Heart right ventricle (tissue), 16 donors: ENCODE data around the gene PLEKHG4. TPM values are rescaled to one million over a fixed set of nuclear protein-coding genes. Genes with fewer than 3 reads are reported as not detected.

Source experiments
- ATAC-seq, 8 donors: fragments of 200-7000 bp; cut with Tn5 transposase; one replicate each; pipeline ENCODE4 v1.9.1; 2020; ENCODE audit warnings: mild to moderate bottlenecking in 8 of 8, moderate library complexity in 8 of 8, moderate number of reproducible peaks in 1 of 8
- DNase-seq, 2 donors: peaks; one replicate each; pipeline ENCODE4 v3.0.0-alpha.2; 2020
- H3K27ac ChIP-seq, 10 donors: fragments of 200-600 bp; sonication (generic) in 2 of 10; one replicate each; pipeline versions ENCODE4 v1.5.0 to v1.8.0; 2020 to 2022; ENCODE audit warnings: mild to moderate bottlenecking in 3 of 10
- H3K27me3 ChIP-seq, 7 donors: fragments of 200-600 bp; one replicate each; pipeline ENCODE4 v1.8.0; 2021 to 2022; ENCODE audit warnings: mild to moderate bottlenecking in 2 of 7
- H3K36me3 ChIP-seq, 9 donors: fragments of 200-600 bp; sonication (generic) in 1 of 9; one replicate each; pipeline versions ENCODE4 v1.5.0 to v1.8.0; 2020 to 2022; ENCODE audit warnings: mild to moderate bottlenecking in 2 of 9
- H3K4me1 ChIP-seq, 9 donors: fragments of 200-600 bp; sonication (generic) in 1 of 9; one replicate each; pipeline versions ENCODE4 v1.5.0 to v1.8.0; 2020 to 2022; ENCODE audit warnings: mild to moderate bottlenecking in 4 of 9
- H3K4me3 ChIP-seq, 10 donors: fragments of 200-600 bp; sonication (generic) in 2 of 10; one replicate each; pipeline versions ENCODE4 v1.5.0 to v1.8.0; 2020 to 2022; ENCODE audit warnings: mild to moderate bottlenecking in 7 of 10, moderate library complexity in 2 of 10
- H3K9me3 ChIP-seq, 11 donors: fragments of 200-600 bp in 10 of 11; sonication (generic) in 2 of 11; one replicate each; pipeline versions ENCODE4 v1.5.0 to v1.8.0; 2013 to 2022; ENCODE audit warnings: mild to moderate bottlenecking in 2 of 11, control low read depth in 1 of 11, moderate library complexity in 1 of 11
- CTCF ChIP-seq, 9 donors: fragments of 200-600 bp; sonication (generic) in 2 of 9; IDR thresholded peaks; one replicate each; pipeline versions ENCODE4 v1.5.0 to v1.8.0; 2021 to 2022; ENCODE audit warnings: antibody characterized with exemption in 9 of 9, mild to moderate bottlenecking in 5 of 9, moderate library complexity in 1 of 9
- WGBS, 2 donors: extraction: QIAGEN DNeasy Blood & Tissue Kit; methylation state at CpG; one replicate each; pipeline ENCODE4 v1.1.7; 2013; ENCODE audit warnings: inconsistent platforms in 1 of 2; 5-methylcytosine and 5-hydroxymethylcytosine counted together
- intact Hi-C, 10 donors: fragments of 100-400 bp; cut with DNase I; formaldehyde crosslinking; loops; one replicate each; pipeline versions ENCODE4 v1.11.1 to v1.14.2; 2022
- polyA plus RNA-seq, 2 donors: library from polyadenylated mRNA; stranded (reverse); fragments of 200-250 nt; gene quantifications; one replicate each; pipeline ENCODE4 v1.2.3, GENCODE V29; 2013
- total RNA-seq, 10 donors: library from RNA; stranded (reverse); fragmentation: NEBNext Ultra II Directional in 3 of 10; extraction: Animal tissue kit (Norgen Biotek cat#: 25700) in 3 of 10; gene quantifications; one replicate each; pipeline versions ENCODE4 v1.2.1 to v1.2.4, GENCODE V29; 2021 to 2023
- donor health status: Arrhythmogenic right ventricular cardiomyopathy.
- donor health status: ischemic (EF 13 %, LVEDD 7.1; RV severe dilation, severe dysfunction).
- donor health status: healthy with polysubstance abuse.
- donor health status: DM: no; HTN: yes; CAD: no.
- donor health status: DM: no; HTN: no; CAD: no.
- donor health status: ischemic (EF 25% LVEDD 6.9; RV normal size, moderate dysfunction).
- donor health status: ischemic (EF 25% LVEDD 5.7; RV mildly dilated, moderate dysfunction).
- donor health status: healthy.
- donor health status: DM: yes; HTN: yes; CAD: no.
- donor health status: Ischemic cardiomyopathy.
- donor health status: ischemic (EF 35%, LVEDD 5.7; RV mildly dilated, moderate dysfunction).
- donor health status: nonischemic (EF 11% LVEDD 7.7; RV severe dilation, severe dysfunction).
- donor health status: DM: yes; HTN: yes; CAD: no.
- donor health status: PGD.
- donor health status: ischemic (EF 29% LVEDD 5.4; RV normal size, mild dysfunction).
- donor health status: nonischemic (EF 23%, LVEDD 6.1; RV moderate dilation, normal function).

Gene PLEKHG4
- total and polyA plus RNA-seq, 12 donors = 0.25 to 2.9 (median 0.86) TPM

GRCh38 chr16:67263201-67263600 is 16.1 kb upstream of the PLEKHG4 start:
- Histone ChIP-seq H3K27me3 (peaks cover 0 to 5% (median 0%) of the 10 kb centered on the region in 7 donors), H3K36me3 (no peaks in the 10 kb centered on the region), H3K9me3 (no peaks in the 10 kb centered on the region), H3K4me1 (peaks cover 0 to 11% (median 0%) of the 10 kb centered on the region in 9 donors), H3K4me3 (no peak overlapping the region), H3K27ac (no peak overlapping the region)
- no peak for TF ChIP-seq CTCF (IDR thresholded peaks at IDR 0.05)
- 83 to 93% methylated on average over 3 of the region's 3 CpGs for WGBS, 2 donors
- ATAC-seq (no peak), DNase-seq (no peak)
- intact Hi-C loops = loop anchor here in 3 of 10 donors (5.0 to 10.0 kb wide), 3 partner anchors 132 to 142 kb away; partner anchors contain the start of gene TPPP3 (in 1 of the 3)

DNA sequence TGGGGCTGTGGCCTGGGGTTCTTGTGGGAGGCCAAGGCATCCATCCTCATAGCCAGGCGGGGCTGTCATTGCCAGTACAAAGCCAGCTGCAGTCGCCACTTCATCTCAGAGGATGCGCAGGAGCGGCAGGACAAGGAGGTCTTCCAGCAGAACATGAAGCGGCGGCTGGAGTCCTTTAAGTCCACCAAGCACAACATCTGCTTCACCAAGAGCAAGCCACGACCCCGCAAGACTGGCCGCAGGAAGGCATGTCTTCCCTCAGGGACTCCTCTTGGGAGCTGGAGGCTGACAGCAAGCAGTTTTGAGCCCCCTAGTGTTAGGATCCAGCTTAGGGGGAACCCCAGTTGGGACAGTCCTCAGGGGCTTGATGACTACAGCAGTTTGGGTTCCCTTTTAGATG is 15.1 kb upstream of the PLEKHG4 start:
- ATAC-seq (no peak), DNase-seq (no peak)
- Histone ChIP-seq H3K4me3 (no peak overlapping the region), H3K4me1 (peaks cover 0 to 17% (median 0%) of the 10 kb centered on the region in 9 donors), H3K27me3 (peaks cover 0 to 5% (median 0%) of the 10 kb centered on the region in 7 donors), H3K36me3 (no peaks in the 10 kb centered on the region), H3K27ac (no peak overlapping the region), H3K9me3 (no peaks in the 10 kb centered on the region)
- WGBS, 2 donors = 78 to 81% methylated on average over 9 of the region's 9 CpGs
- intact Hi-C loops = loop anchor here in 3 of 10 donors (5.0 to 10.0 kb wide), 3 partner anchors 131 to 141 kb away; partner anchors contain the start of gene TPPP3 (in 1 of the 3)
- TF ChIP-seq CTCF (IDR thresholded peaks at IDR 0.05) = peak in 2 of 9 donors; percentile 13

DNA sequence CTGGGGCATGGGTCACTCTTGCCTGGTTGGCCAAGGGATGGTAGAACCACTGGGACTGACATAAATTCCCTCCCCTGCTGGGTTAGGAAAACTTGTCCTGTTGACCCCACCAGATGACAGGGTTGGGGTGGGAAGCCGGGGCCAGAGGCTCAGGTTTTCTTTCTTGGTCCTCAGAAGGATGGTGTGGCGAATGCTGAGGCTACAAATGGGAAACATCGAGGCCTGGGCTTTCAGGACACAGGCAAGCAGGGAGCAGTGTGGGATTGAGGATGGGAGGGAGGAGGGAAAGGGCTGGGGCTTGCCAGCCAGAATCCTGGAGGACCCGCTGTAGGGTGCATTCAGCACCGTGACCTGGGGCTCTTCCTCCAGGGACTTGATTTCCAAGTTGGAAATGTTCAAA is 14.5 kb upstream of the PLEKHG4 start:
- intact Hi-C loops = loop anchor here in 3 of 10 donors (5.0 to 10.0 kb wide), 3 partner anchors 130 to 140 kb away; partner anchors contain the start of gene TPPP3 (in 1 of the 3)
- Histone ChIP-seq H3K9me3 (no peaks in the 10 kb centered on the region), H3K36me3 (no peaks in the 10 kb centered on the region), H3K4me3 (no peak overlapping the region), H3K27me3 (peaks cover 0 to 5% (median 0%) of the 10 kb centered on the region in 7 donors), H3K27ac (no peak overlapping the region), H3K4me1 (peaks cover 0 to 17% (median 0%) of the 10 kb centered on the region in 9 donors)
- no peak for TF ChIP-seq CTCF (IDR thresholded peaks at IDR 0.05)
- no peak for ATAC-seq
- no peak for DNase-seq
- 88 to 89% methylated on average over 5 of the region's 5 CpGs for WGBS, 2 donors

DNA sequence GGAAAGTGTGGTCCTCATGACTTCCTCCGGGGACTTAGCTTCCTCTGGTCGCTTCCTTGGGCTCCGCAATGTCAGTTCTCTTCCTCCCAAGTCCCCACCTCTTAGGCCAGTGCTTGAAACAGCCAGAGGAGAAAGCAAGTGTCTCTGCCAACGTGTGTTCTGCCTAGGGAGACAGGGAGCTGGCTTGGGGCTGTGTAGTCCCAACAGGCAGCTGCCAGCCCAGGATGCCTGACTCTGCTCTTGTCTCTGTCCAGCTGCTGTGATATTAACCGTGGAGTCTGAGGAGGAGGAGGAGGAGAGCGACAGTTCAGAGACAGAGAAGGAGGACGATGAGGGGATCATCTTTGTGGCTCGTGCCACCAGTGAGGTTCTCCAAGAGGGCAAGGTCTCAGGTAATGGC is 13.5 kb upstream of the PLEKHG4 start:
- Histone ChIP-seq H3K9me3 (no peaks in the 10 kb centered on the region), H3K27me3 (peaks cover 0 to 5% (median 0%) of the 10 kb centered on the region in 7 donors), H3K4me3 (no peak overlapping the region), H3K27ac (no peak overlapping the region), H3K36me3 (no peaks in the 10 kb centered on the region), H3K4me1 (peaks cover 0 to 12% (median 0%) of the 10 kb centered on the region in 9 donors)
- DNase-seq (no peak), ATAC-seq (no peak)
- no peak for TF ChIP-seq CTCF (IDR thresholded peaks at IDR 0.05)
- intact Hi-C loops = loop anchor here in 2 of 10 donors (10.0 kb wide), 2 partner anchors 129 to 139 kb away; partner anchors contain the start of gene TPPP3 (in 1 of the 2)
- WGBS, 2 donors = 66 to 68% methylated on average over 8 of the region's 8 CpGs
